Activated CD4-positive, alpha-beta T cell treated with anti-CD3 and anti-CD28 coated beads, Interleukin-10, Interleukin-2, amounts not matched to agents 100 ng/mL and 50 ng/mL, durations not matched to agents 16 hours and 8 hours (primary cell): ENCODE results near the gene PLCG1.

Experiments used
- DNase-seq: peaks from one replicate; pipeline ENCODE4 v3.0.0-alpha.2; 2020

PLCG1 gene

GRCh38 chr20:41168281-41169161 lies 31.2 kb downstream of the PLCG1 start:
- DNase-seq = no peak

GRCh38 chr20:41169162-41169690 lies 31.9 kb downstream of the PLCG1 start:
- no peak for DNase-seq

- no peak for DNase-seq
These were observed 32.5 kb downstream of the PLCG1 start for GRCh38 chr20:41169791-41170351.

GRCh38 chr20:41170386-41171105 lies 33.2 kb downstream of the PLCG1 start:
- DNase-seq = no peak

- DNase-seq = no peak
These were observed 34.5 kb downstream of the PLCG1 start for GRCh38 chr20:41171736-41172295.

GRCh38 chr20:41172296-41173140 lies 35.2 kb downstream of the PLCG1 start:
- DNase-seq = no peak

GRCh38 chr20:41173161-41173721 lies 35.9 kb downstream of the PLCG1 start:
- DNase-seq = peak; percentile 62

GRCh38 chr20:41173791-41174341 lies 36.5 kb downstream of the PLCG1 start:
- DNase-seq = no peak

GRCh38 chr20:41174373-41174772 lies 37.0 kb downstream of the PLCG1 start:
- DNase-seq = no peak

- DNase-seq = no peak
These were observed 37.4 kb downstream of the PLCG1 start for GRCh38 chr20:41174782-41175181.

- DNase-seq = no peak
These were observed 37.9 kb downstream of the PLCG1 start for GRCh38 chr20:41175201-41175651.

GRCh38 chr20:41175727-41176330 lies 38.5 kb downstream of the PLCG1 start:
- DNase-seq = no peak

- no peak for DNase-seq
These were observed 39.6 kb downstream of the PLCG1 start for GRCh38 chr20:41176711-41177552.

GRCh38 chr20:41177636-41178035 lies 40.3 kb downstream of the PLCG1 start:
- no peak for DNase-seq

- no peak for DNase-seq
These were observed 41.2 kb downstream of the PLCG1 start for GRCh38 chr20:41178495-41178894.

GRCh38 chr20:41178904-41179432 lies 41.6 kb downstream of the PLCG1 start:
- no peak for DNase-seq

- no peak for DNase-seq
These were observed 42.6 kb downstream of the PLCG1 start for GRCh38 chr20:41179961-41180360.

GRCh38 chr20:41180599-41181333 lies 43.4 kb downstream of the PLCG1 start:
- no peak for DNase-seq

GRCh38 chr20:41181567-41181966 lies 44.2 kb downstream of the PLCG1 start:
- DNase-seq = no peak
